ENCODE data around the gene WDR18. TPM values are rescaled to one million over a fixed set of nuclear protein-coding genes. Genes with fewer than 3 reads are reported as not detected.

WDR18 gene
- total and polyA plus RNA-seq, 2 donors (not counting 1 experiment from before 2014, with no cell fraction given), result 10.0 to 42.3 TPM

GRCh38 chr19:971795-972194 is 12.3 kb upstream of the WDR18 start:
- Histone ChIP-seq H4K20me1 (ENCODE audit: control insufficient read depth, extremely low read depth, insufficient read depth, low read length) (no peaks in the 10 kb centered on the region), H3K27ac (ENCODE audit: insufficient read depth, low read length) (no peak overlapping the region), H3K79me2 (ENCODE audit: control insufficient read depth, insufficient read depth, low read length) (no peaks in the 10 kb centered on the region), H2AFZ (ENCODE audit: low read length) (no peak overlapping the region), H3K36me3 (ENCODE audit: control insufficient read depth, insufficient read depth, low read length) (peaks cover 10% of the 10 kb centered on the region), H3K9ac (ENCODE audit: insufficient read depth, low read length) (no peak overlapping the region), H3K4me1 (ENCODE audit: control insufficient read depth, extremely low read depth, insufficient read depth, low read length) (no peaks in the 10 kb centered on the region), H3K27me3 (ENCODE audit: control insufficient read depth, insufficient read depth, low read length) (no peaks in the 10 kb centered on the region), H3K4me3 (replicated peaks in 1 of 4; ENCODE audit: control extremely low read depth in 1 of 4, insufficient read depth in 1 of 4, low read depth in 3 of 4, low read length in 4 of 4) (no peak overlapping the region), H3K4me2 (ENCODE audit: extremely low read depth, insufficient read depth, low read length) (no peak overlapping the region), H3K9me3 (ENCODE audit: control insufficient read depth, insufficient read depth, low read depth, low read length) (peaks cover 2% of the 10 kb centered on the region)
- DNase-seq (ENCODE audit: low read depth in 2 of 2), result no peak
- TF ChIP-seq, protein P1, sequence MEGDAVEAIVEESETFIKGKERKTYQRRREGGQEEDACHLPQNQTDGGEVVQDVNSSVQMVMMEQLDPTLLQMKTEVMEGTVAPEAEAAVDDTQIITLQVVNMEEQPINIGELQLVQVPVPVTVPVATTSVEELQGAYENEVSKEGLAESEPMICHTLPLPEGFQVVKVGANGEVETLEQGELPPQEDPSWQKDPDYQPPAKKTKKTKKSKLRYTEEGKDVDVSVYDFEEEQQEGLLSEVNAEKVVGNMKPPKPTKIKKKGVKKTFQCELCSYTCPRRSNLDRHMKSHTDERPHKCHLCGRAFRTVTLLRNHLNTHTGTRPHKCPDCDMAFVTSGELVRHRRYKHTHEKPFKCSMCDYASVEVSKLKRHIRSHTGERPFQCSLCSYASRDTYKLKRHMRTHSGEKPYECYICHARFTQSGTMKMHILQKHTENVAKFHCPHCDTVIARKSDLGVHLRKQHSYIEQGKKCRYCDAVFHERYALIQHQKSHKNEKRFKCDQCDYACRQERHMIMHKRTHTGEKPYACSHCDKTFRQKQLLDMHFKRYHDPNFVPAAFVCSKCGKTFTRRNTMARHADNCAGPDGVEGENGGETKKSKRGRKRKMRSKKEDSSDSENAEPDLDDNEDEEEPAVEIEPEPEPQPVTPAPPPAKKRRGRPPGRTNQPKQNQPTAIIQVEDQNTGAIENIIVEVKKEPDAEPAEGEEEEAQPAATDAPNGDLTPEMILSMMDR (conservative IDR thresholded peaks at IDR 0.05 in 1 of 2, IDR thresholded peaks at IDR 0.05 in 1 of 2; ENCODE audit: low read depth in 1 of 2, low read length in 2 of 2), result no peak
- no peak for TF ChIP-seq EZH2 (IDR thresholded peaks at IDR 0.05; ENCODE audit: low read length, missing control alignments)

DNA sequence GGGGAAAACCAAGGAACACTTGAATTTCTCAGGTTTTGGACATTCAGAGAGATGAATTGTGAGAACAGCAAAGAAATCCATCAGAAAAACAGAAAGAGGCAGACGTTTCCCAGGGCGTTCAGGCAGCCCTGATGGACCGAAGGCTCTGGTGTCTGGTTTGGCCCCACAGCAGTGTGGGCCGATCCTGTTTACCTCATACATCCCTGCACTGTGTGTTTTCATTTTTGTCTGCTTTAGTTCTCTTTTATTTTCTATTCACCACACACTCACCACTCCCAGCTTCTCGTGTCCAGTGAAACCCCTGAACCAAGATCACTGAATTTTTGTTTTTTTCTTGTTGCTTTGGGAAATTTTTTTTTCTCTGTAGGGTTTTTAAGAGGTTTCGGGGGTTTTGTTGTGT is 11.9 kb upstream of the WDR18 start:
- Histone ChIP-seq H3K27ac (ENCODE audit: insufficient read depth, low read length) (no peak overlapping the region), H4K20me1 (ENCODE audit: control insufficient read depth, extremely low read depth, insufficient read depth, low read length) (no peaks in the 10 kb centered on the region), H3K27me3 (ENCODE audit: control insufficient read depth, insufficient read depth, low read length) (no peaks in the 10 kb centered on the region), H3K4me2 (ENCODE audit: extremely low read depth, insufficient read depth, low read length) (no peak overlapping the region), H3K4me1 (ENCODE audit: control insufficient read depth, extremely low read depth, insufficient read depth, low read length) (no peaks in the 10 kb centered on the region), H3K9me3 (ENCODE audit: control insufficient read depth, insufficient read depth, low read depth, low read length) (peaks cover 2% of the 10 kb centered on the region), H3K79me2 (ENCODE audit: control insufficient read depth, insufficient read depth, low read length) (no peaks in the 10 kb centered on the region), H3K4me3 (replicated peaks in 1 of 4; ENCODE audit: control extremely low read depth in 1 of 4, insufficient read depth in 1 of 4, low read depth in 3 of 4, low read length in 4 of 4) (no peak overlapping the region), H2AFZ (ENCODE audit: low read length) (no peak overlapping the region), H3K9ac (ENCODE audit: insufficient read depth, low read length) (no peak overlapping the region), H3K36me3 (ENCODE audit: control insufficient read depth, insufficient read depth, low read length) (peaks cover 10% of the 10 kb centered on the region)
- TF ChIP-seq EZH2 (IDR thresholded peaks at IDR 0.05; ENCODE audit: low read length, missing control alignments), result no peak
- TF ChIP-seq, protein P1 (conservative IDR thresholded peaks at IDR 0.05 in 1 of 2, IDR thresholded peaks at IDR 0.05 in 1 of 2; ENCODE audit: low read depth in 1 of 2, low read length in 2 of 2), result no peak
- DNase-seq (ENCODE audit: low read depth in 2 of 2), result no peak

DNA sequence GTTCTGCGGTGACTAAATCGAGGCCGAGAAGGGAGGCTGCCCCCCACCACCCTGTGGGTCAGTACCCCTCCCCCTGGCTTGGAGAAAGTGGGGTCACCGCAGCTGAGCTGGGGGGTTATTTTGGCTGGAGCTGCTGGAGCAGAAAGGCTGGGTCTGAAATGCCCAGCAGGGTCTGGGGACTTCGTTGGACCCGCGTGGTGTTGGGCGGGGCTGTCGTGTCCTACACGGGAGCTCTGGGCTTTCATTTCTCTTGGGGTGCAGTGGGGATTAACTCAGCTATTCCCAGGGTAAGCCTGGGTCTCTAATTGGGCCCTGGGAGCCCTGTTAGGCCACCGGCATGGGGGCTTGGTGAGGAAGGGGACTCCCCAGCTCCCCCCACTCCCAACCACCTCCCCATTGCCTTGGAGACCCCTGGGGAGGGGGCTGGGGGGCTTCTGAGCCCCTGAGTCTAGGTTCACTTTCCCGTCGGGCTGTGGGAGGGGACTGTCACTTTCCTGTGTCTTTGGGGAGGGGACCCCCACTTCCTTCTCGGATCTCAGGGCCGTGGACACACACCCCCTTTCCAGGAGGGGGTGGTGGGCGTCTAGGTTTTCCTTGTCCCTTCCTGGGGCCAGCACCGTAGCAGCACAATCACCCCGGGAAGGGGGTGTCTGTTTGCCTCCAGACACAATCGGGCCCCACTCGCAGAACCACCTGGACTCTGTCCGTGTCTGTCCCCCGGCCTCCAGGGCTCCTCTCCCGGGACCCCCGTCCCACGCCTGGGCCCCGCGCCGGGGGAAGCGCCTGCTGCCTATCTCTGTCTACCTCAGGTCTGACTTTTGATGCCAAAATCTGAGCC is 10.2 kb upstream of the WDR18 start:
- TF ChIP-seq, protein P1 (conservative IDR thresholded peaks at IDR 0.05 in 1 of 2, IDR thresholded peaks at IDR 0.05 in 1 of 2; ENCODE audit: low read depth in 1 of 2, low read length in 2 of 2), result no peak
- TF ChIP-seq EZH2 (IDR thresholded peaks at IDR 0.05; ENCODE audit: low read length, missing control alignments), result no peak
- H3K4me3 ChIP-seq (replicated peaks in 1 of 4; ENCODE audit: control extremely low read depth in 1 of 4, insufficient read depth in 1 of 4, low read depth in 3 of 4, low read length in 4 of 4), result no peak overlapping the region
- no peaks in the 10 kb centered on the region for H3K27me3 ChIP-seq (ENCODE audit: control insufficient read depth, insufficient read depth, low read length)
- H3K4me1 ChIP-seq (ENCODE audit: control insufficient read depth, extremely low read depth, insufficient read depth, low read length), result no peaks in the 10 kb centered on the region
- H3K27ac ChIP-seq (ENCODE audit: insufficient read depth, low read length), result no peak overlapping the region
- no peak overlapping the region for H2AFZ ChIP-seq (ENCODE audit: low read length)
- H3K4me2 ChIP-seq (ENCODE audit: extremely low read depth, insufficient read depth, low read length), result no peak overlapping the region
- no peak overlapping the region for H3K9ac ChIP-seq (ENCODE audit: insufficient read depth, low read length)
- H3K36me3 ChIP-seq (ENCODE audit: control insufficient read depth, insufficient read depth, low read length), result peaks cover 7% of the 10 kb centered on the region
- no peaks in the 10 kb centered on the region for H3K79me2 ChIP-seq (ENCODE audit: control insufficient read depth, insufficient read depth, low read length)
- no peak for DNase-seq (ENCODE audit: low read depth in 2 of 2)
- H4K20me1 ChIP-seq (ENCODE audit: control insufficient read depth, extremely low read depth, insufficient read depth, low read length), result no peaks in the 10 kb centered on the region
- peaks cover 2% of the 10 kb centered on the region for H3K9me3 ChIP-seq (ENCODE audit: control insufficient read depth, insufficient read depth, low read depth, low read length)

Measured in fibroblast of lung (primary cell).